Measurements from ENCODE around the gene CFAP221. TPM values are rescaled to one million over a fixed set of nuclear protein-coding genes. Genes with fewer than 3 reads are reported as not detected.
A peak's percentile ranks its signal among the peaks of the same experiment; 100 is the strongest.

CFAP221 gene
- total and polyA plus RNA-seq, 2 experiments from 2014 or later = 0.42 to 0.65 TPM

- no peaks in the 10 kb centered on the region for H3K27me3 ChIP-seq (ENCODE audit: insufficient read depth)
Observed at GRCh38 chr2:119699016-119699606, 154.9 kb downstream of the CFAP221 start.

More at GRCh38 chr2:119699016-119699606, 154.9 kb downstream of the CFAP221 start:
- Histone ChIP-seq H3K79me2 (replicated peaks; ENCODE audit: insufficient read depth) (no peaks in the 10 kb centered on the region), H3K27ac (ENCODE audit: low read depth) (peak overlapping the region; percentile 97), H3K9me2 (ENCODE audit: insufficient read depth) (peaks cover 6% of the 10 kb centered on the region; the same call in 1 of the 2 replicates), H3K4me3 (no peak overlapping the region), H4K20me1 (replicated peaks; ENCODE audit: insufficient read depth) (no peaks in the 10 kb centered on the region), H3K36me3 (ENCODE audit: insufficient read depth) (no peaks in the 10 kb centered on the region), H3K4me1 (ENCODE audit: insufficient read depth) (peaks cover 65% of the 10 kb centered on the region), H3K4me2 (peak overlapping the region; percentile 73), H3F3A (replicated peaks; ENCODE audit: low read depth) (peaks cover 32% of the 10 kb centered on the region), H2AFZ (peak overlapping the region; percentile 24; the same call in 1 of the 2 replicates)
- Mint-ChIP-seq H3K9me3 (no peaks in the 10 kb centered on the region), H3K4me1 (peaks cover 74% of the 10 kb centered on the region), H3K36me3 (ENCODE audit: low read depth) (peaks cover 3% of the 10 kb centered on the region), H3K27ac (peak overlapping the region; percentile 96; the same call in 1 of the 2 replicates), H3K27me3 (ENCODE audit: insufficient read depth, low read depth, poor library complexity) (peaks cover 16% of the 10 kb centered on the region), H3K4me3 (peak overlapping the region; percentile 16; the same call in 1 of the 3 replicates)
- DNase-seq (ENCODE audit: low spot score) (no peak), ATAC-seq (peak; percentile 3; the same call in 2 of the 3 replicates)
- TF ChIP-seq EZH2 (IDR thresholded peaks at IDR 0.05; ENCODE audit: low read depth, unreplicated experiment) (no peak), CREB1 (CRISPR knock-in tag; IDR thresholded peaks at IDR 0.05; ENCODE audit: low read depth) (no peak), EZH2phosphoT487 (IDR thresholded peaks at IDR 0.05; ENCODE audit: unreplicated experiment) (no peak), STAT1 (IDR thresholded peaks at IDR 0.05; ENCODE audit: unreplicated experiment) (no peak), ETS1 (IDR thresholded peaks at IDR 0.05) (no peak), ZNF462 (CRISPR knock-in tag; IDR thresholded peaks at IDR 0.05) (no peak), REST (IDR thresholded peaks at IDR 0.05; ENCODE audit: unreplicated experiment) (no peak), JUNB (IDR thresholded peaks at IDR 0.05; ENCODE audit: unreplicated experiment) (no peak)

All from GM23338 (cell line).